Keratinocyte (primary cell): ENCODE data around the gene SMPDL3A. TPM values are rescaled to one million over a fixed set of nuclear protein-coding genes. Genes with fewer than 3 reads are reported as not detected.

ENCODE experiments used
- DNase-seq: peaks from one replicate; pipeline ENCODE4 v3.0.0-alpha.2; 2011; ENCODE audit warnings: low read depth, missing footprints, low spot score
- FAIRE-seq: peaks from 2 replicates; lab custom pipeline; 2011; peaks lifted over from hg19 to GRCh38; lab: Jason Lieb, UNC
- H2AFZ ChIP-seq: 2 replicates; pipeline ENCODE4 v1.6.0; 2012; ENCODE audit warnings: low read length, control low read depth, inconsistent platforms; ENCODE audit not compliant: control insufficient read depth
- H3K27ac ChIP-seq: 2 replicates; pipeline ENCODE4 v1.5.1; 2011; ENCODE audit warnings: low read length; ENCODE audit not compliant: control insufficient read depth, insufficient read depth
- H3K27me3 ChIP-seq: 3 replicates; pipeline ENCODE4 v1.6.0; 2011; ENCODE audit warnings: low read length; ENCODE audit not compliant: control insufficient read depth, insufficient read depth; ENCODE audit errors: extremely low read depth
- H3K36me3 ChIP-seq, 2 experiments: 2 replicates in 1 of 2; 3 replicates in 1 of 2; pipeline ENCODE4 v1.5.1; 2011; ENCODE audit warnings: low read length in 2 of 2, mild to moderate bottlenecking in 1 of 2; ENCODE audit not compliant: control insufficient read depth in 2 of 2, insufficient read depth in 2 of 2; ENCODE audit errors: extremely low read depth in 1 of 2
- H3K4me1 ChIP-seq: 3 replicates; pipeline ENCODE4 v1.5.1; 2011; ENCODE audit warnings: low read length; ENCODE audit not compliant: control insufficient read depth, insufficient read depth; ENCODE audit errors: extremely low read depth
- H3K4me2 ChIP-seq: 3 replicates; pipeline ENCODE4 v1.6.0; 2011; ENCODE audit warnings: low read depth, low read length; ENCODE audit not compliant: control insufficient read depth, insufficient read depth; ENCODE audit errors: extremely low read depth
- H3K4me3 ChIP-seq, 3 experiments: fragments of 200-600 bp in 1 of 3; sonication (generic) in 1 of 3; 2 replicates in 2 of 3; 3 replicates in 1 of 3; pipeline ENCODE4 v1.5.1; 2011 to 2016; ENCODE audit warnings: low read length in 3 of 3, mild to moderate bottlenecking in 3 of 3, control low read depth in 2 of 3, inconsistent platforms in 1 of 3, low read depth in 1 of 3, mixed read lengths in 1 of 3, mixed run types in 1 of 3, moderate library complexity in 1 of 3; ENCODE audit not compliant: control insufficient read depth in 2 of 3, insufficient read depth in 2 of 3; ENCODE audit errors: extremely low read depth in 1 of 3
- H3K79me2 ChIP-seq: 2 replicates; pipeline ENCODE4 v1.6.0; 2012; ENCODE audit warnings: low read length; ENCODE audit not compliant: control insufficient read depth, insufficient read depth
- H3K9ac ChIP-seq: 3 replicates; pipeline ENCODE4 v1.6.0; 2011; ENCODE audit warnings: low read length; ENCODE audit not compliant: control insufficient read depth, insufficient read depth; ENCODE audit errors: extremely low read depth
- H3K9me1 ChIP-seq: 3 replicates; pipeline ENCODE4 v1.6.0; 2011; ENCODE audit warnings: low read length; ENCODE audit not compliant: control insufficient read depth, insufficient read depth; ENCODE audit errors: extremely low read depth
- H3K9me3 ChIP-seq: 2 replicates; pipeline ENCODE4 v1.5.1; 2012; ENCODE audit warnings: low read depth, low read length; ENCODE audit not compliant: control insufficient read depth
- H4K20me1 ChIP-seq: 3 replicates; pipeline ENCODE4 v1.6.0; 2011; ENCODE audit warnings: low read length; ENCODE audit not compliant: control insufficient read depth, insufficient read depth; ENCODE audit errors: extremely low read depth
- CTCF ChIP-seq, 3 experiments: IDR thresholded peaks in 1 of 3; conservative IDR thresholded peaks in 1 of 3; optimal IDR thresholded peaks in 1 of 3; 2 replicates in 2 of 3; 3 replicates in 1 of 3; pipeline versions ENCODE3 to v1.5.1; 2011; ENCODE audit warnings: low read length in 3 of 3, mild to moderate bottlenecking in 3 of 3, moderate library complexity in 2 of 3, control low read depth in 1 of 3, inconsistent platforms in 1 of 3; ENCODE audit not compliant: insufficient read depth in 2 of 3; ENCODE audit errors: extremely low read depth in 1 of 3
- EZH2 ChIP-seq: IDR thresholded peaks from one replicate; pipeline ENCODE4 v1.6.1; 2012; ENCODE audit warnings: inconsistent platforms, mild to moderate bottlenecking, low read length, moderate library complexity
- dilution Hi-C: fragments of 300-500 bp; cut with MboI; formaldehyde crosslinking; loops from one replicate; pipeline ENCODE4 v1.7.0; 2020; ENCODE audit warnings: low sequenced_read_pairs; ENCODE audit not compliant: extremely low pct_ligation_motif_present
- polyA plus RNA-seq, 5 experiments: library from polyadenylated mRNA; depleted of rRNA in 3 of 5; stranded (reverse) in 3 of 5; stranded (forward) in 1 of 5; unstranded in 1 of 5; fragments of >200 nt; gene quantifications; 1 replicate in 1 of 5; 2 replicates in 3 of 5; 3 replicates in 1 of 5; pipeline versions ENCODE4 v1.2.1 to v1.2.3, GENCODE V29; 2011 to 2012; ENCODE audit warnings: missing spikeins in 2 of 5, low read depth in 1 of 5, low replicate concordance in 1 of 5

Gene SMPDL3A
- polyA plus RNA-seq, 1 donor (not counting 4 experiments of a cell fraction or from before 2014, with no cell fraction given) = 10.8 TPM

GRCh38 chr6:122804962-122805485, 16.0 kb downstream of the SMPDL3A start:
- no peak overlapping the region for H3K27ac ChIP-seq

GRCh38 chr6:122806291-122806690, 17.2 kb downstream of the SMPDL3A start:
- FAIRE-seq (no peak), DNase-seq (no peak)
- H3K4me1 ChIP-seq = no peaks in the 10 kb centered on the region
- H3K9me1 ChIP-seq = no peaks in the 10 kb centered on the region
- H3K4me3 ChIP-seq = no peak overlapping the region
- no peak overlapping the region for H3K9ac ChIP-seq
- no peaks in the 10 kb centered on the region for H3K79me2 ChIP-seq
- no peaks in the 10 kb centered on the region for H3K27me3 ChIP-seq
- H4K20me1 ChIP-seq = no peaks in the 10 kb centered on the region
- H2AFZ ChIP-seq = no peak overlapping the region
- no peak overlapping the region for H3K27ac ChIP-seq
- no peak overlapping the region for H3K4me2 ChIP-seq
- TF ChIP-seq CTCF (optimal IDR thresholded peaks at IDR 0.05 in 1 of 3, IDR thresholded peaks at IDR 0.05 in 1 of 3, conservative IDR thresholded peaks at IDR 0.05 in 1 of 3; ENCODE audit: extremely low read depth in 1 of 3, insufficient read depth in 2 of 3, low read length in 3 of 3) = no peak
- TF ChIP-seq EZH2 = no peak
- dilution Hi-C loops = no loop called here
- H3K9me3 ChIP-seq = no peaks in the 10 kb centered on the region
- H3K36me3 ChIP-seq = no peaks in the 10 kb centered on the region

More at GRCh38 chr6:122804962-122805485, 16.0 kb downstream of the SMPDL3A start:
- no peaks in the 10 kb centered on the region for H3K27me3 ChIP-seq
- no peak overlapping the region for H3K9ac ChIP-seq
- FAIRE-seq = no peak
- no peak overlapping the region for H2AFZ ChIP-seq
- H3K79me2 ChIP-seq = no peaks in the 10 kb centered on the region
- no peak for TF ChIP-seq EZH2
- TF ChIP-seq CTCF (optimal IDR thresholded peaks at IDR 0.05 in 1 of 3, IDR thresholded peaks at IDR 0.05 in 1 of 3, conservative IDR thresholded peaks at IDR 0.05 in 1 of 3; ENCODE audit: extremely low read depth in 1 of 3, insufficient read depth in 2 of 3, low read length in 3 of 3) = no peak
- no peak overlapping the region for H3K4me3 ChIP-seq
- H4K20me1 ChIP-seq = no peaks in the 10 kb centered on the region
- dilution Hi-C loops = no loop called here
- H3K9me1 ChIP-seq = no peaks in the 10 kb centered on the region
- peaks cover 11% of the 10 kb centered on the region for H3K4me1 ChIP-seq
- H3K36me3 ChIP-seq = no peaks in the 10 kb centered on the region
- H3K4me2 ChIP-seq = no peak overlapping the region
- H3K9me3 ChIP-seq = no peaks in the 10 kb centered on the region
- DNase-seq = no peak
